ENCODE data around the gene RTN4R.

The RTN4R gene

DNA sequence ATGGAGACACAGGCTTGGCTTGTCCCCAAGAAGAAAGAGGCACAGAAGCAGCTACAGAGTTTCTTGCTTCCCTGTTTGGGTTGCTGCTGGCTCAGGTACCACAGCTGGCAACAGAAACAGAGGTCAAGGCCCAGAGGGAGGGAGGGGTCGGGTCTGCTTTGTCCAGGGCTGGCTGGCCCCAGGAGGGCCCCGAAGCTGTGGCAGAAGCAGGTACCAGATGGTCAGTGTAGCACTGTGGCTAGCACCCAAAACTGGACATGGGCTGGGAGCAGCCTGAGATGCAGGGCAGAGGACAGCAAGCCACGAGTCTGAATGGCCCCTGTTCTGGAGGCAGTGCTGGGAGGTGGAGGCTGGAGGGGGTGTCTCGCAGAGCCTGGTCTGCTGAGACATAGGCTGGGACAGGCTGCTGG lies 65.0 kb downstream of the RTN4R start:
- no peak for DNase-seq
- intact Hi-C loops (cut with DNase I) = no loop called here

DNA sequence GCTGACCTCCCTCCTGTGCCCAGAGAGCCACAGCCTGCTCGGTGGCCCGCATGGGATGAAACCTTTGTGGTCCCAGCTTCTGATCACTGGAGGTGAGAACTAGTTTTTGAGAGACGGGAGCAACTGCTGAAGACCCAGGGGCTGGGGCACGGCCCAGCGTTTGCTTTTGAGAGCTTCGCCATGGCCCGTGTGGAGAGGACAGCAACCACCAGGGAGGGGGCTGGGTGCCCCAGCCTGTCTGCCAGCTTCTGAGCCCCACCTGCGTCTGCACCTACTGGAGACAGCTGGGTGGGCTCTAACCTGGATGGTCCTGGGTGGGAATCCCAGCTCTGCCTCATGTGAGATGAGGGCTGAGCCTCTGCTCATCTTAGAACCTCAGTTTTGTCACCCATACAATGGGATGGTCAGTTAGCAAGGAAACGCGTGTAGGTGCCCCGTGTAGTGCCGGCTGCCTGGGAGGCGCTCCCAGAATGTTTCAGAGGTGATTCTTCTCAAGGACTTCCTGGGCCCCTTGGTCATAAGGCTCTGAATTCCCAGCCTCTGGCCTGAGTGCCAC lies 66.2 kb downstream of the RTN4R start:
- intact Hi-C loops (cut with DNase I) = no loop called here
- DNase-seq = no peak

DNA sequence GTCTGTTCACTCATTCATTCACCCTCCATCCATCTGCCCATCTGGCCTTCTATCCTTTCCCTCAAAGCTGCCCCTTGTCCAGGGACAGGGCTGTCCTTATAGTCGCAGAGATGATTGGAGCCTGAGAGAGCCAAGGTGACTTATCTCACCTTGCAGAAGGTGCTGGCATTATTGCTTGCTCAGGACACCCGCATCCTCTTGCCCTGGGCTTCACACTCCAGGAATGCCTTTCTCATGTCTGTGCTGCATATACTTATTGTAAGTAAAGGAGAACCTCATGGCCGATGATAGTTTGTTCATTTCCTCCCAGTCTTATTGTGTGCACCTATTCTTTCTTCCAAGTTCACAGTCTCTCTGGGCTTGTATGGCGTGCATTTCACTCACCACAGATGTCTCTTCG lies 68.2 kb downstream of the RTN4R start:
- DNase-seq = no peak
- intact Hi-C loops (cut with DNase I) = no loop called here

DNA sequence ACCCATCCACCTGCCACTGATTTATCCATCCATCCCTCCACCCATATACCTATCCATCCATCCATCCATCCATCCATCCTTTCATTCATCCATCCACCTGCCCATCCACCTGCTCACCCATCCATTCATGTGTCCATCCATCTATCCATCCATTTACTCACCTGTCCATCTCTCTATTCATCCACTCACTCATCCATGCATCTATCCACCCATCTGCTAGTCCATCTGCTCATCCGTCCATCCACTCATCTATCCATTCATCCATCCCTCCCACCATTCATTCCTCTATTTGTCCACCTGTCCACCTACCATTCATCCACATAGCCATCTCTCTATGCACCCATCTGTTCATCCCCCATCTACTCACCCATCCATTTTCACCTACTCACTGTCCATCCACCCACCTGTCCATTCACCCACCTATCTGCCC lies 68.7 kb downstream of the RTN4R start:
- DNase-seq = no peak
- intact Hi-C loops (cut with DNase I) = no loop called here

DNA sequence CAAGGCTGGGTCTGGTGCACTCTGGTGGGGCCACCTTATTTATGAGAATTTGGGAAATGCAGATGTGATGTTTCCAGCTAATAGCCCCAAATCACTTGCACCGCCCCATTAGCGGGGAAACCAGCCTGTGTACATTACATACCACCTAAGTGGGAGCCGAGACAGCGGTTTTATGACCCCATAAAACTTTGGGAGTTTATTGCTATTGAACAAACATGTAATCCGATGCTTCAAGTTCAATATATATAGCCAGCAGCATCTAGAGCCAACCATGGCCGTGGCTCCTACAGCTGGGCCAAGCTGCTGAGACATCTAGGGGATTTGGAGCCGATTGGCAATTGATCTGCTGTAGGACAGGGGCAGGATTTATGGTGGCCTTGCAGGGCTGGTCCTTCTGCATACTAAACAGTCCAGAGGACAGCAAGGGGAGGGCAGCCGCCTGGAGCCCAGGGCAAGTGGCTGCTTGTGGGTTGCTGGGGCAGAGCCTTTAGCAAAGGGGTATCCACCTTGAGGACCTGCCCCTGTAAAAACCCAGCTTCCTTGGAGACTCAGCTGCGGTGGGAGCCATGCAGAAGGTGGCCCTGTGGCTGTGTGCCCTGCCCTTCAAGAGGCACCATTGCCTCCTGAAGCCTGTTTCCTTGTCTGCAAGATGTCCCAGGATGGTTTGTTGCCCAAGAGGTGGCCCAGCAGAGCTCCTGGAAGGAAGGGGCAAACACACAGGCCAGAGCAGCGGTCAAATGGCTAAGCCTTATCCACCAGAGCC lies 69.4 kb downstream of the RTN4R start:
- intact Hi-C loops (cut with DNase I) = no loop called here
- no peak for DNase-seq

DNA sequence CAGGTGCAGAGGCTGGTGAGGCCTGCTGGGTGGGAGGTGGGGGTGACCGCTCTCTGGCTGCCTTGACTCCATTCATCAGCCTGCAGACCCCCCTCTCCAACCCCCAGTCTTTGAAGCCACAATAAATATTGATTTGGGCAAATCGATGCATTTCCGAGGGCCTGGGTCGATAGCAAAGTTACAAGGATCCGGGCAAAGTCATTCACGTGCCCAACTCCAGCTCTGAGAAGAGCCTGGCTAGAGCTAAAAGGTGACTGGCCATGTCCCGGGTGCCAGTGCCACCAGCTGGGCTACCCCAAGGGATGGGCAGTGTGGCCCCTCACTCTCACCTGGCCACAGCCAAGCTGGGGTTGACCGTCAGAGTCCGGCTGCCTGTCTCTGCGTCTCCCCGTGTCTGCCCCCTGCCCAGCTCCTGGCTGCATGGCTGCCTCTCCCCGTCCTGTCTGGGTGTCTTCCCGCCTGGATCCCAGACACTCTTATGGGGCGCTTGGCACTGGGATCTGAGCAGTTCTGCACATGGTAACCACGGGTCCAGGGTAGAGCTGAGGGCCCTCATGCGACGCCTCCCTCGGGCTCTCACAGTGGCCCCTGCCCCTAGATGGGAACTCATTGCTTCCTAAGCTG lies 70.6 kb downstream of the RTN4R start:
- no peak for DNase-seq
- intact Hi-C loops (cut with DNase I) = no loop called here

DNA sequence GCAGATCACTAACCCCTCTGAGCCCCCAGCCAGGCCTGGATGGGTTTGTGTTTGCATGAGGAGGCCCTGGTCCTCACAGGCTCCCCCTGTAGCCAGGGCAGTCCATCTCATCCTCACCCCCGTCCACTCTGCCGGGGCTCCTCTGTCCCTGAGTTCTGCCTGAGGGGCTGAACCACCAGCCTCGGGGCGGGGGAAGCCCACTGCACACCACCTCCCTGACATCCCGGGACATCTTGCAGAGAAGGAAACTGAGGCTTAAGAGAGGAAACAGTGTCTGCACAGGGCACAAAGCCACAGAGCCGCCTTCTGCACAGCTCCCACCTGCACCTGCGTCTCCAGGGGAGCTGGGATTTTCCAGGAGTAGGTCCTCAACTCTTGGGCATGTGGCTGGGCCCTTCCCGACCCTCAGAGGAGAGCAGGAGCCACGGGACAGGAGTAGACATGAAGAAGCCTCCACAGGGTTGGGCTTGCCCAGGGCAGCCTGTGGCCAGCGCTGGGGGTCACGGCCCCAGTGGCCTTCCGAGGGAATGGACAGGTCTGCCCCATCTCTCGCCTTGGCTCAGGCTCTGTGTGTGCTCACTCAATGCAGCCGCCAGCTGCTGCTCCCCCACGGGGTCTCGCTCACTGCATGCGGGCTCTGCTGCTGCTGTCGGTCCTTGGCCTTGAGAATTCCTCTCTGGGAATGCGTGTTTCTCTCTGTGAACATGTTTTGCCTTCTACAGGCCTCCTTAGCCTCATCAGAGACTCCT lies 71.8 kb downstream of the RTN4R start:
- intact Hi-C loops (cut with DNase I) = no loop called here

DNA sequence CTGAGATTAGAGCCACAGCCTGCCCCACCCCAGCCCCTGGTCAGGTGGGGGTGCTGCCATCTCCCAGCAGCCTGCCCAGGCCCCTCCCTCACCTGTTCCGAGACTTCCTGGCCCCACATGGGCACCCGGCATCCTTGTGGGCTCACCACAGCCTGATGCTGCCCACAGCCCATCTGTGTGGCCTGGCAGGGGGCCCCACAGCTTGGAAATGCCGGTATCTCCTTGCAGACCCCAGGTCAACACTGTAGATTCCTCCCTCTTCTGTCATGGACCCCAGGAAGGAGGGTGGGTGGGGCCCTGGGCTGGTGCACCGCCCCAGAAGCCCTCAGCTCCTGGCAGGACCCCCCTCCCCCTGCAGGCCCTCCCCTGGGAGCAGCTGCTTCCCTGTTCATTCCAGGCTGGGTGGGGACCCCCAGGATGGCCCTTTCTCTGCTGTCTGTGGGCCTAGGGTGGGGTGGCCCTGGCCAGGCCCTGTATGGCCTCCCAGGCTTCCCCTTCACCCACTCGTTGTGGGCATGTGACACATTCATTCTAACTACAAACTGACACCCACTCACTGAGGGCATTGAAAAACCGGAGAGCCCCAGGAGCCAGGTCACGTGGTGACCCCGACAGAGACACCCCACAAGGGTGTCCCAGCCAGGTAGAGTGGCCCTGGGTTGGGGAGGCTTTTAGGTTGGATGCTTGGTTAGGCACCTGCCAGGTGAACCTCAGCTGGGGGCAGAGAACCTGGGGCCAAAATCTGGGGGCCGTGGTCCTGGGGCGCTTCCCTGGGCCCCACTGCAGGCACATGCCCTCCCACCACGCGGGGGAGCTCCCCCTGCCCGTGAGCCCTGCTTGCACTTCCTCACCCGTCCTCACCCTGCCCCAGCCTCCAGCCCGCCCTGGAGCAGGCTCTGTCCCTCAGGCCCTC lies 73.2 kb downstream of the RTN4R start:
- no peak for DNase-seq
- intact Hi-C loops (cut with DNase I) = no loop called here

More for the DNA sequence above, 71.8 kb downstream of the RTN4R start:
- no peak for DNase-seq

DNA sequence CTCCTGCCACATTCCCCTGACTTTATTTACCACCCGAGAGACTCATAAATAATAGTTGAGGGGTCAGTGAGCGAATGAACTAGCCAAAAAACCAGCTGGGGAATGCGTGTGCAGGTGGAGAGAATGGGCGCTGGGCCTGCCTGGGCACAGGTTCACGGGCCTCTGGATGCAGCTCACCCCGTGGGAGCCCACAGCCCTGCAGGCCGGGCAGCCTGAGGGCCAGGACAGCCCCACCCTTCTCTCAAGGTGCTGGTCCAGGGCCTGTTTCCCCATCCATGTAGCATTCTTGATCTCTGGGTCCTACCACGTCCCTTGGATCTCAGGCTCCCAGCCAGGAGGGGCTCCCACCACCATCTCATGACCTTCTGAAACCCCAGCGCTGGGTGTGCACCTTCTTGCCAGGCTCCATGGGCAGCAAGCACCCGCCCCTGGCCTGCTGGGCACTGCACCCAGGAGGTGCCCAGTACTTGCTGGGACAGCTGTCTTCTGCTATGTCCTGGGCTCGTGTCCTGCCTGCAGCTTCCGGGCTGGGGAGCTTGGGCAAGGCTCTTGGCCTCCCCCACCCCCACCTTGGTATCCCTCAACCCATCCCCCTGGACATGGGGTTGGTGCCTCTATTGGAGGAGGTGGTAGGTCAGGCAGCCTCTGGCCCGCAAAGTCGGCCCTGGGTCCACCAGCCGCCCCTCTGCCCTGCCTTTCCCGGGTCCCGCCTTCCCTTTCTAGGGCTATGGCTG lies 74.2 kb downstream of the RTN4R start:
- intact Hi-C loops (cut with DNase I) = no loop called here
- DNase-seq = no peak

DNA sequence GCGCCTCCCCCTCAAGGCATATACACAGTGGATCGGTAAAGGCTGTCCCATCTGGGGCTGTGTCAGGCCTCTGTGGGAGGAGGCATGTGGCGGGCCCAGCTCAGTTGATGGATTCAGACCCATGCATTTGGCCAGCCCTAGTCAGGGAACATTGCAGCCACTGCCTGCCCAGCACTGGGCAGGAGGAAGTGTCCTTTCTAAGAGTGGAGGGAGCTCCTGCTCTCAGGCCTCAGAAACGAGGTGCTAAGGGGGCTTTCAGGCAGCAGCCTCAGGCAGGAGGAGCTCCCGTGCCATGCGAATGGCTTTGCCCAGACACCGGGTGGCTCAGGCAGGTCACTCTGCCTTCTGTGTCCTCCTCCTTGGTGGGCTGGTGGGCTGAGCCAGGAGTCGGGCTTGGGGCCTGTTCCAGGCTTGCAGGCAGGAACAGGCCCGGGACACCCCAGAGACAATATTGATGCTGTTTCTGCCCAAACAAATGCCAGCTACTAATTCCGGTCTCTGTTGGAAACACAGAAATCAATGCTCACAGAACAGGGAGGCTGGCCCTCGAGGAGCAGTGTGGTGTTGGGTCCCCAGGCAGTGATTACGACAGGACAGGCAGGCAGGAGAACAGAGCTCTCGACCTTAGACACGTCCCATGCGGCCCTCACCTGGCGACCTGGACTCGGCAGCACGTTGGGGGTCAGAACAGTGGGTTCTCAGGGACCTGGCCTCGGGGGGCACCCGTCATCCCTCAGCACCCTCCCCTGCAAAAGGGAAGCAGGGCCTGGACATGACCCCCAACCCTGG lies 75.0 kb downstream of the RTN4R start:
- no peak for DNase-seq
- intact Hi-C loops (cut with DNase I) = no loop called here

DNA sequence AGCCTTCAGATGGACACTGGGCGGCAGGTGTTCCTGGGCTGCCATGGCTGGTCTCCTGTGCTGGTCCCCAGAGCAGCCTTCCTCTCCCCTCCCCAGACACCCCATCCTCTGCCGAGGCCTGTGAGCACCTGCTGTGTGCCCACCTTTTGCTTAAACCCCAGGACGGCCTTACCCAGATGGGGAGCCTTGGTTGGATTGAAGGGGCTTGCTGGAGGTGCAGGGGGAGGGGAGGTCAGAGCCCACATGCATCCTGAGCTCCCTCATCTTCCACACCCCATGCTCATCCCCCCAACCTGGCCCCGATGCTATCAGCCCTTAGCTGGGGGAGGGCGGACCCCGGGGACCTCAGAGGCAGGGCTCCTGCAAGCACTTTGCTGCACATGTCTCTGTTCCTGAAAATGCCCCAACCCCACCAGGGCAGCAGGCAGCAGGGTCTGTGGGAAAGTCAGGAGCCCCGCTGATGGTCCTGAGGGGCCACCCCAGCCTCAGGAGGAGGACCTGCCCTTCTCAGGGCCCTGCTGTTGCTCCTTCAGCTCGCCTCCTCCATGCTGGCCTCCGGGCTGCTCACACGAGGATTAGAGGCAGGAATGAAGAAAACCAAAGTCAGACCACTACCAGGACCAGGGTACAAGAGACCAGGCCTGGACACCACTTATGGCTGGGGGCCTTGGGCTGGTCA lies 75.7 kb downstream of the RTN4R start:
- DNase-seq = no peak
- intact Hi-C loops (cut with DNase I) = no loop called here

DNA sequence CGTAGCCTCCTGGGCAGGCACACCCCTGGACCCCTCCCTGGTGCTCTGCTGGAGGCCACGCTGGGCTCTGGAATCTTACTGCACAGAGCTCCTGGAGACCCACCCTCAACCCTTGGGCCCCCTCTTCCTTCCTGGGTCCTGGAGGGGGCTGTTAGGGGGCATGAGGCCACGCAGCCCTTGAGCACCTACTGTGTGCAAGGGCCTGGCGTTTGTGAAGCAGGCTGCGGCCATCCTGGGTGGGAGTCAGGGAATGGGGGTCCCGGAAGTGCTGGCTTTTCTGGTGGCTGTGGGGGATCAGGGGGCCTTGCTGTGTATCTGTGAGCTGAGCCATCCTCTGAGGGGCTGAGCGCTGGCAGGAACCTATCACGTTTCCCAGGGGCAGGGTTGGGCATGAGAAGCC lies 76.3 kb downstream of the RTN4R start:
- intact Hi-C loops (cut with DNase I) = no loop called here
- no peak for DNase-seq
